ENCODE data around the gene GPAT2.

DNA sequence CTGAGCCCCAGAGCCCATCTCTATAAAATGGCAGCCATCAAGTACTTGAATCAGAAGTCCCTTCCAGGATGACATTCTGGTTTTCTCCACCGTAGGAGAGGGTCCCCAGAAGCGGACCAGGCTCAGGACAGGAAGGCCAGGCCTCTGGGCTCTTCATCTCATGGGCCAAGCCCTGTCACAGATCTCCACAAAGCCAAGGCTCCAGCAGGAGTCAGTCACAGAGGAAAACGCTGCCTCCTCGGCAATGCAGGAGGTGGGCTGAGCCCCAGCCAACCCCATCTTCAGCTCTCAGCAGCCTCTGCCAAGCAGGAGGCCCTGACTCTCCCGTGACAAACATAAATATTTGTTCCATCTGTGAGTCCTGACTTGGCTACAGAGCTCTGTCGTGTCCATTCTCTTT is 39.4 kb upstream of the GPAT2 start:
- TF ChIP-seq, protein P1, sequence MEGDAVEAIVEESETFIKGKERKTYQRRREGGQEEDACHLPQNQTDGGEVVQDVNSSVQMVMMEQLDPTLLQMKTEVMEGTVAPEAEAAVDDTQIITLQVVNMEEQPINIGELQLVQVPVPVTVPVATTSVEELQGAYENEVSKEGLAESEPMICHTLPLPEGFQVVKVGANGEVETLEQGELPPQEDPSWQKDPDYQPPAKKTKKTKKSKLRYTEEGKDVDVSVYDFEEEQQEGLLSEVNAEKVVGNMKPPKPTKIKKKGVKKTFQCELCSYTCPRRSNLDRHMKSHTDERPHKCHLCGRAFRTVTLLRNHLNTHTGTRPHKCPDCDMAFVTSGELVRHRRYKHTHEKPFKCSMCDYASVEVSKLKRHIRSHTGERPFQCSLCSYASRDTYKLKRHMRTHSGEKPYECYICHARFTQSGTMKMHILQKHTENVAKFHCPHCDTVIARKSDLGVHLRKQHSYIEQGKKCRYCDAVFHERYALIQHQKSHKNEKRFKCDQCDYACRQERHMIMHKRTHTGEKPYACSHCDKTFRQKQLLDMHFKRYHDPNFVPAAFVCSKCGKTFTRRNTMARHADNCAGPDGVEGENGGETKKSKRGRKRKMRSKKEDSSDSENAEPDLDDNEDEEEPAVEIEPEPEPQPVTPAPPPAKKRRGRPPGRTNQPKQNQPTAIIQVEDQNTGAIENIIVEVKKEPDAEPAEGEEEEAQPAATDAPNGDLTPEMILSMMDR (IDR thresholded peaks at IDR 0.05) = no peak
- no peak for TF ChIP-seq POLR2A (IDR thresholded peaks at IDR 0.05)

Data from heart left ventricle (tissue), 13 donors.